GM12878 (cell line): ENCODE data around the gene PLXNC1. TPM values are rescaled to one million over a fixed set of nuclear protein-coding genes. Genes with fewer than 3 reads are reported as not detected.

Experiments
- ZNF24 ChIP-seq: fragments of 450-650 bp; IDR thresholded peaks from 2 replicates; pipeline ENCODE4 v1.6.1; 2017; ENCODE audit warnings: antibody characterized with exemption, mild to moderate bottlenecking
- polyA plus RNA-seq, 11 experiments: library from polyadenylated mRNA; depleted of rRNA in 4 of 11; unstranded in 6 of 11; stranded (reverse) in 5 of 11; fragments of >200 nt; fragmentation: Nextera tagmentation in 4 of 11; fragmentation: Illumina TruSeq in 1 of 11; extraction: Ambion mirVana in 4 of 11; extraction: Trizol in 1 of 11; gene quantifications; 1 replicate in 1 of 11; 2 replicates in 10 of 11; pipeline versions ENCODE4 v1.2.1 to v1.2.3, GENCODE V29; 2011 to 2016; ENCODE audit warnings: inconsistent platforms in 2 of 11, missing spikeins in 2 of 11, low read depth in 1 of 11
- total RNA-seq, 4 experiments: library from RNA; depleted of rRNA in 3 of 4; stranded (reverse); fragments of >200 nt in 3 of 4; fragmentation: Illumina TruSeq in 1 of 4; extraction: Trizol in 1 of 4; gene quantifications; 2 replicates each; pipeline versions ENCODE4 v1.2.1 to v1.2.3, GENCODE V29; 2013 to 2021
- TF ChIP-seq, protein P1 (sequence below): fragments of 450-650 bp; IDR thresholded peaks from 2 replicates; pipeline ENCODE4 v1.6.1; 2017; ENCODE audit warnings: low read depth, mild to moderate bottlenecking, moderate library complexity
- TF ChIP-seq, protein P2 (sequence below): fragments of 450-650 bp; IDR thresholded peaks from 2 replicates; pipeline ENCODE4 v1.6.1; 2016; ENCODE audit warnings: mild to moderate bottlenecking, moderate library complexity, borderline replicate concordance

The PLXNC1 gene
- total and polyA plus RNA-seq, 10 of the 15 experiments (the other 5 are each of a cell fraction or from before 2014, with no cell fraction given), result 5.2 to 41.2 (median 24.6) TPM

DNA sequence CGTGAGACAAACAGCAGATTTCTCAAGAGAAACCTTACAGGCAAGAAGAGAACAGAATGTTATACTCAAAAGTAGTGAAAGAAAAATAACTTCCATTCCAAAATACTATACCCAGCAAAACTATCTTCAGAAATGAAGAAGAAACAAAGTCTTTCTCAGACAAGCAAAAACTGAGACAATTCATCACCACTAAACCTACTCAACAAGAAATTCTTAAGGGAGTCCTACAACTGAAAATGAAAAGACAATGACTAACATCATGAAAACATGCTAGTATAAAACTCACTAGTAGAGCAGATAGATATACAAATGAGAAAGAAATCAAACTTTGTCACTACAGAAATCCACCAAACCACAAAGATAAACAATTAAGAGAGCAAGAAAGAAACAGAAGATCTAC is 204.8 kb downstream of the PLXNC1 start (continued):
- TF ChIP-seq, protein P1, sequence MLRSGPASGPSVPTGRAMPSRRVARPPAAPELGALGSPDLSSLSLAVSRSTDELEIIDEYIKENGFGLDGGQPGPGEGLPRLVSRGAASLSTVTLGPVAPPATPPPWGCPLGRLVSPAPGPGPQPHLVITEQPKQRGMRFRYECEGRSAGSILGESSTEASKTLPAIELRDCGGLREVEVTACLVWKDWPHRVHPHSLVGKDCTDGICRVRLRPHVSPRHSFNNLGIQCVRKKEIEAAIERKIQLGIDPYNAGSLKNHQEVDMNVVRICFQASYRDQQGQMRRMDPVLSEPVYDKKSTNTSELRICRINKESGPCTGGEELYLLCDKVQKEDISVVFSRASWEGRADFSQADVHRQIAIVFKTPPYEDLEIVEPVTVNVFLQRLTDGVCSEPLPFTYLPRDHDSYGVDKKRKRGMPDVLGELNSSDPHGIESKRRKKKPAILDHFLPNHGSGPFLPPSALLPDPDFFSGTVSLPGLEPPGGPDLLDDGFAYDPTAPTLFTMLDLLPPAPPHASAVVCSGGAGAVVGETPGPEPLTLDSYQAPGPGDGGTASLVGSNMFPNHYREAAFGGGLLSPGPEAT, result no peak
- TF ChIP-seq, protein P2, sequence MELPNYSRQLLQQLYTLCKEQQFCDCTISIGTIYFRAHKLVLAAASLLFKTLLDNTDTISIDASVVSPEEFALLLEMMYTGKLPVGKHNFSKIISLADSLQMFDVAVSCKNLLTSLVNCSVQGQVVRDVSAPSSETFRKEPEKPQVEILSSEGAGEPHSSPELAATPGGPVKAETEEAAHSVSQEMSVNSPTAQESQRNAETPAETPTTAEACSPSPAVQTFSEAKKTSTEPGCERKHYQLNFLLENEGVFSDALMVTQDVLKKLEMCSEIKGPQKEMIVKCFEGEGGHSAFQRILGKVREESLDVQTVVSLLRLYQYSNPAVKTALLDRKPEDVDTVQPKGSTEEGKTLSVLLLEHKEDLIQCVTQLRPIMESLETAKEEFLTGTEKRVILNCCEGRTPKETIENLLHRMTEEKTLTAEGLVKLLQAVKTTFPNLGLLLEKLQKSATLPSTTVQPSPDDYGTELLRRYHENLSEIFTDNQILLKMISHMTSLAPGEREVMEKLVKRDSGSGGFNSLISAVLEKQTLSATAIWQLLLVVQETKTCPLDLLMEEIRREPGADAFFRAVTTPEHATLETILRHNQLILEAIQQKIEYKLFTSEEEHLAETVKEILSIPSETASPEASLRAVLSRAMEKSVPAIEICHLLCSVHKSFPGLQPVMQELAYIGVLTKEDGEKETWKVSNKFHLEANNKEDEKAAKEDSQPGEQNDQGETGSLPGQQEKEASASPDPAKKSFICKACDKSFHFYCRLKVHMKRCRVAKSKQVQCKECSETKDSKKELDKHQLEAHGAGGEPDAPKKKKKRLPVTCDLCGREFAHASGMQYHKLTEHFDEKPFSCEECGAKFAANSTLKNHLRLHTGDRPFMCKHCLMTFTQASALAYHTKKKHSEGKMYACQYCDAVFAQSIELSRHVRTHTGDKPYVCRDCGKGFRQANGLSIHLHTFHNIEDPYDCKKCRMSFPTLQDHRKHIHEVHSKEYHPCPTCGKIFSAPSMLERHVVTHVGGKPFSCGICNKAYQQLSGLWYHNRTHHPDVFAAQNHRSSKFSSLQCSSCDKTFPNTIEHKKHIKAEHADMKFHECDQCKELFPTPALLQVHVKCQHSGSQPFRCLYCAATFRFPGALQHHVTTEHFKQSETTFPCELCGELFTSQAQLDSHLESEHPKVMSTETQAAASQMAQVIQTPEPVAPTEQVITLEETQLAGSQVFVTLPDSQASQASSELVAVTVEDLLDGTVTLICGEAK, result no peak
- TF ChIP-seq ZNF24, result no peak
